Muscle of back (tissue), 11 donors: ENCODE measurements around the gene ZNF503. TPM values are rescaled to one million over a fixed set of nuclear protein-coding genes. Genes with fewer than 3 reads are reported as not detected.
A peak's percentile ranks its signal among the peaks of the same experiment; 100 is the strongest.

Experiments
- DNase-seq, 3 donors: peaks; one replicate each; pipeline versions ENCODE4 v3.0.0 to v3.0.0-alpha.2; 2013
- polyA plus RNA-seq, 10 donors: library from polyadenylated mRNA; unstranded; fragments of 120-200 nt; gene quantifications; one replicate each; pipeline ENCODE4 v1.2.1, GENCODE V29; 2013; ENCODE audit not compliant: insufficient read length in 10 of 10

Gene ZNF503
- polyA plus RNA-seq, 10 donors = 8.3 to 20.4 (median 10.4) TPM

DNA sequence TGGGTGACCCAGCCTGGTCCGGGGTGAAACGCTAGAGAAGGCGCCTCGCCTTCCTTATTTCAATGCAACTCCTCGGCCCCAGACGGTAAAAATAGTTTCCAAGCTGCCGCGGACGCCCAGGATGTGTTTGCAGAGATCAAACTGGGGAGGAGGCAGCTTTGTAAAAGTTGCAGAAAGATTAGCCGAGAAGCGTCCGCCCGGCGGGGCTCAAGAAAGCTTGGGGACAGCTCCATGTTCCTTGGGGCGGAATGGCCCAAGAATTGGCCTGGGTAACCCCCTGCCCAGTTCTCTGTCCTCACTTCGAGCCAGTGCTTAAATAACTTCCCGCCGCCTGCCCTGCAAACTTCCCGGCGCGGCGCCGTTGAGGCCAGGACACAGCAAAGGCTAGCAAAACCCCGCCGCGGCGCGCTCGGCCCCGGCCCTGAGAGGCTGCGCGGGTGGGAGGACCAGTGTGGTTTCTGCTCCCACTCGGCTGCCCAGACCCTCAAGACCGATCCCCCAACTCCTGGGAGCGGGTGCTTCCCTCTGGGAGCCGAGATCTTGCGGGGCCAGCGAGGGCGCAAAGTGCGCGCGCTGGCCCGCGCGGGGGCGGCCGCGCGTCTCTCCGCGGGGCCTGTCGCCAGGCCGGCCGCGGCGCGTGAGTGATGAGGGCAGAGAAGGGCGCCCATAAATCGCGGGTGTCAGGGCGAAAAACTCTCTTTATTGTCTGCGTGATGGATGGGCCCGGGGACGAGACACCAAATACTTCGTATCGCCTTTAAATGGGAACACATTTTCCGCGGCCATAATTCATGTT, 6.3 kb upstream of the ZNF503 start:
- peak in 2 of 3 donors; percentile 62 to 88 for DNase-seq

DNA sequence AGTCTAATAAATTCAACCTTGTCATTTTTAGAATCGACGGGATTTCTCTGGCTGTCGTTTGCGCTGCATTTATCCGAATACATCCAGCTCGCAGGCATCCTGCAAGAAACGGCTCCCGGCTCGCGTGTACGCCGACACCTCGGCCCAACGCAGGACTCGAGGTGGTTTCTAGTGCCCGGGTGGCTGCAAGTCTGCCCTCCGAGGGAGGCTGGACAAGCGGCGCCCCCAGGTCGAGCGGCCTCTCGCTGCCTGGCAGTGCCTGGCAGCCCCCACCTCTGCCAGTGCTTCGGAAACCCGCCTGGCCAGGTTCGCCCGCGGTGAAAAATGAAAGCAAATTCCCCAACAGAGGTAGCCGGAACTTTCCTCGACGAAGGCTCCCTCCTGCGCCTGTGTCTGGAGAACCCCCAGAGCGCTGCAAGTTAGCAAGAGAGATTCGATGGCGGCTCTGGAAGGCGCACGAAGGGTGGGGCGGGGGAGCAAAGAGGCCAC, 5.7 kb upstream of the ZNF503 start:
- DNase-seq = peak in 1 of 3 donors; percentile 34

DNA sequence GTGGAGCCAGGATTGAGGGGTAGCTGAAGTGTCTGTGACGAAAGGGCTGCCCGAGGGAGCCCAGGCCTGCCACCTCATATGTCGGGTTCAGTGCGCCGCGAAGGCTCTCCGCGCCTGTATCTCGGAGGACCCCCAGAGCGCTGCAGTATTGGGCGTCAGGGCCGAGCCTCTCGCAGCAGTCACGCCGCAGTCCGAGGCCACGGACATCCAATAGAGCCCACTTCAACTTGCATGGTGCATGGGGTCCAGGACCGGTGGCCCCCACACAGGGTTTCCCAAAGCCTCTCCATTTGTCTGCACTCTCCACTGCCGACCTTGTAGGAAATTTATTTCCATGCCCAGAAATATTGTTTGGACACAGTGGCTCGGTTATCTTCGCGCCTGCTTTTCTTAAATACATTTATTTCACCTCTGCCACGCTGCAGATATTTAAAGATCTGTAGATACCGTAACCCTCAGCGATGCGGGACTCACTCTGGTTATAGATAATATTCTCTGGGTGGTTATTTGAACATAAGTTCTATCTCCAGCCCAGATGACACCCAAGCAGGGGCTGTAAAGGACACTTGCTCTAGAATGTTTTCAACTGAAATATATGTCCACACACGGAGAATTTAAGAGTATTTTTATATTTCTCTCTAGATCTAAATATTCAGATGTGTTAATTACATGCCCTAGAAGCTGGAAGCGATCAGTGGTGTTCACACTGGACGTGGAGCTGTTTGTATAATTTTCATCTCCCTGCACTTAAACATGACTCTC, 5.1 kb upstream of the ZNF503 start:
- peak in 1 of 3 donors; percentile 28 for DNase-seq

DNA sequence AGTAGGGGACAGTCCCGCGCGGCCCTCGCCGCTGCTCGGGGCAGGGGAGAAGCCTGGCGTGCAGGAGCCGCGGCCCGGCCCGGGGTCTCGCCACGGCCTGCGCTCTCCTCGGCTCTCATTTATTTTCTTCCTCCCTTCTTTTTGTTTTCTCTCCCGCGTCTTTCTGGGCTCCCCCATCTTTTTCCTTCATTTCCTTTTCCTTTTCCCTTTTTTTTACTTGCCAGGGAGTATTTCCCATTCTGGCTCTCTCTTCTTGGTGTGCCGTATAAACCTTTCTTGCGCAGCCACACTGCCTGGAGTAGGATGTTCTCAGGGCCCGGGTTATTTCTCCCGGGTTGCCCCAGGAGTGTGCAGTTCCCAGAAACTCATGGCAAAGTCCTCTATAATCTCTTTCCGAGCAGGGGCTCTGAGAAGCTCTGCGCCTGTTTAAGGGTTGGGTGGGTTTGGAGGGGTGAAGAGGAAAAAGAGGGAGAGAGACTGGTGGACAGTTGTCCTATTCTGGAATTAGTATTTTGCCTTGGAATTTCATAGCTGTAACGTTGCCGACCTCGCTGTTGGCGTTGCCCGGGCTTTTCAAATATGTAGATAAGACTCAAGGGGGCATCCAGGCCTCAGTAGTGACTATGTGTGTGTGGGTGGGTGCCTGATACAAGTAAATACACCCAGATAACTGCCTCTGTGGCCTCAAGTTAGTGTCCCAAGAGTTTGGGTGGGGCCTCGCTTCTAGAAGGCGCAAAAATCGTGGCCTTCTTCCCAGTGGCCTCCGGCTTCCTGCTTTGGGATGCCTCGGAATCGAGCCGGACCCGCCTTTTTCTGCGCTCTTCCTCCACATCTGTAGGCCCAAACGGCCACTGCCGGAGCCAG, 4.3 kb upstream of the ZNF503 start:
- peak in 2 of 3 donors; percentile 34 to 65 for DNase-seq

DNA sequence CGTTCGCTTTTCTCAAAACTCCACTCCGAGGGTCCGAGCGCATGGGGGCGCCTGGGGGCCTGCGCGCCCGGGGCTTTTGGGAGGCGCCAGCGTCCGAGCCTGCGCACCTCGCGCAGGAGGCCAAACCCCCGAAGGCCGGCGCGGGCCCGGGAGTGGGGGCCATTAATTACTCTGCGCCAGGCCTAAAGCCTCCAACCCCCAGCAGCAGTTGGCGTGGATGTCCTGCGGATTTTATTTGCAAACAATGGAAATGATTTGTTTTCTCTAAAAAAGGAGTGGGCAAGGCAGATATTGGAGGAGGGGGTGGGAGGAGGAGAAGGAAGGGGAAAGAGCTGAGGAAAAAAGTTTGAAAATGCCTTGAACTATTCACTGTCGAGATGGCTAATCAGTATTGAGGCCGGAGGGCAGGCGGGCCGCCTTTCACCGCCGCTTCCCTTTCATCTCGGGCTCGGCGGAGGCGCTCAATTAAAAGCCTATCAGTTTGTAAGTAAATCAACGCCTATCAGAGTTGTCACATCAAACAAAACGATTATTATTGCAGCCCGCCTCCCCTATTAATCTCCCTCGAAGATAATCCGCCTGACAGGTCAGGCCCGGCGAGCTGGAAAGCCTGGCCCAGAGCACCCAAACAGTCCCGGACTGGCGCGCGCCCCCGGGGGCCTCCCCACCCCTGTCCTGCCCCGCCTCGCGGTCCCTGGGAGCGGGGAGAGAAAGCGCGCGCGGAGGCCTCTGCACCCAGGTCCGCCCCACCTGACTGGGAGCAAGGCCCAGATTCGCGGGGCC, 3.4 kb upstream of the ZNF503 start:
- DNase-seq = peak in 2 of 3 donors; percentile 27 to 73

DNA sequence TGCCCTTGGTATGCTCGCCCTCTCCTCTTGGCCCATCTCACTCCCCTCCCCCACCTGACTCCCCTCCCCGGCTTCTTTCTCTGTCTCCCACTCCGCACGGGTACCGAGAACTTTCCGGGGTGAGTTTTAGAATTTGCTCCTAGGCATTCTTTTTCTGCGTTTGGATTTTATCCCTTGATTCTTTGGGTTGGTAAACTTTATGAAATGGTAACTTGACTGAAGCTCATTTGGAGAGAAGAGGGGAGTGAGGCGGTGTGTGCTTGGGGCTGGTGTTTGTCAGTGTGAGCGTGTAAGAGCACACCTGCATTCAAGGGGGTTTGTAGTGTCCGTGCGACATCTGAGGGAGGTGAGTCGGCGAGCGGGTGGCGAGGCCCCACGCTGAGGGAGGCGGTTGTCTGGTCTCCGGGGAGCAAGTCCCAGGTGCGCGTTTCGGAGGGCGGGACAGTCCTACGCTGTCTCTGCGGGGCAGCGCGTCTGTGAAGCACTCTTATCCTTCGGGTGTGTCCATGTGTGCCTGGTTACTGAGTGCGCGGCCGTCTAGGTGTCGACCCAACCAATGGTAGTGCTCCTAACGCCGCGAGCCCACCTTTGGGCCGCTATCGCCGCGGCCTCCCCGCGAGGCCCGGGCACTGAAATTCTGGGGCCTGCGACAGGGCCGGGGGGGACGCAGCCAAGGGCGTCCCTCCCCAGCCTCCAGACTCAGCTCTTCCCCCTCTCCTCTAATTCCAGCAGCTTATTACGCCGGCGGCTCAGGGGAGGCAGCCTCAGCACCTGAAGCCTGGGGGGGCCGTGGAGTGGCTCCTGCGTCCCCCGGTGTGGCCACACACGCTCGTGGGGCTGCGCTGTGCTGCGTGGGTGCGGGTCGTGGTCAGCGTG, 2.6 kb upstream of the ZNF503 start:
- peak in 1 of 3 donors; percentile 72 for DNase-seq

DNA sequence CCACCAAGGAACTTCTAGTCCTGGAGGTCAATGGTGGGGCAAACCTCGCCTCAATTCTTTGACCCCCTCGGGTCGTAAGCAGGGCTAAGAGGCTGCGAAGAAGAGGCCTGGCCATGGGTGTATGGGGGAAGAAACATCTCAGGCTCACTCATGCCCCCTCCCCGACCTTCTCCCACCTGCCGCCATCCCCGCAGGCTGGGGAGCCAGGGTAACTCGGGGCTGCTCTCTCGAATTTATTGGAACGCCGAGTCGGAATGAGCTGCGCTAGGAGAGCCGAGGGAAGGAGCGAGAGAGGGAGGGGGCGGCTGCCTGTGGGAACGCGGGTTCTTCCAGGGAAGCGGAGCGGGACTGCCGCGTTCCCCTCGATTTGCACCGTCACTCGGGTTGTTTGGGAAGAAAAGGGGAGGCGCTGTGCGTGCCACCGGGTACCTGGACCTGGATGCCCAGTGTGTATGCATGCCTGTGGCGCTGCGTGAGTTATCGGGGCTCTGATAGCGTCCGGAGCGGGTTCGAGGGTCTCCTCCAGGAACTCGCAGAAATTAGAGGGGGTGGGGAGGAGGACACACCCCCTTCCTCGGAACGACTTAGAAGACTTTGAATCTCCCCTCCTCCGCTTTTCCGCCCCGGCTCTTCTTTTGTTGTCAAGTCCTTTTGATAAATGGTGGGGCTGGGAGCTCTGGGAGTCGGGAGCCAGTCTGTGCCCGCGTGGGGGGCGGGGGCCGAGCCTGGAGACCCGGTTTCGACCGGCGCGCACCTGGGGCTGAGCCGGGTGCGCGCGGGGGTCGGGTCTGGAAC, 1.8 kb upstream of the ZNF503 start:
- peak in 2 of 3 donors; percentile 58 to 88 for DNase-seq

DNA sequence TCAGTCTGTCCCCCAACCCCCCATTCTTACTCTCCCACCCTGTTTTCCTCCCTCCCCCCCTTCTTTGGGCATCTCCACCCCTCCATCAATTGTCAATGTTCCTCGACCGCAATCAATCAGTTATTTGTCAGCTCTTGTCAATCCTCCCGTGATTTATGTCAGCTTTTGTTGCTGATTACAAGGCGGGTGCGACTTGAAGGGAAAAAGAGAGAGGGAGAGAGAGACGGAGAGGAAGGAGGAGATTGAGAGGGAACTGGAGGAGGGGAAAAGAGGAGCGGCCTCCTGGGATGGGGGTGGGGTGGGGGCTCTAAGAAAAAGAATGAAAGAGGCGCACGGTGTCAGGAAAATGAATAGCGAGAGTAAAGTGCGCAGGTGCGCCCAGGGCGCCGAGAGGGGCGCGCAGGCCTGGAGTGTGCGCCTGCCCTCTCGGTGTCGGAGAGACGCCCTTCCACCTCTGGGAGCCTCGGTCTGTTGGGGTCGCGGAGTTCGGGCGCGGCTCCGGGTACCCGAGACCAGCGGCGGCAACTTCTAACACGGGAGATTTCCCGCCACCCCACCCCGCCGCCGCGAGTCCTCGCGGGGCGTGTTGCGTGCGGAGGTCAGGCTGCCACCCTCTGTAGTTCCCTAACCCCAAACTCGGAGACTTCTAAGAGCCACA, 1.1 kb upstream of the ZNF503 start:
- DNase-seq = no peak

DNA sequence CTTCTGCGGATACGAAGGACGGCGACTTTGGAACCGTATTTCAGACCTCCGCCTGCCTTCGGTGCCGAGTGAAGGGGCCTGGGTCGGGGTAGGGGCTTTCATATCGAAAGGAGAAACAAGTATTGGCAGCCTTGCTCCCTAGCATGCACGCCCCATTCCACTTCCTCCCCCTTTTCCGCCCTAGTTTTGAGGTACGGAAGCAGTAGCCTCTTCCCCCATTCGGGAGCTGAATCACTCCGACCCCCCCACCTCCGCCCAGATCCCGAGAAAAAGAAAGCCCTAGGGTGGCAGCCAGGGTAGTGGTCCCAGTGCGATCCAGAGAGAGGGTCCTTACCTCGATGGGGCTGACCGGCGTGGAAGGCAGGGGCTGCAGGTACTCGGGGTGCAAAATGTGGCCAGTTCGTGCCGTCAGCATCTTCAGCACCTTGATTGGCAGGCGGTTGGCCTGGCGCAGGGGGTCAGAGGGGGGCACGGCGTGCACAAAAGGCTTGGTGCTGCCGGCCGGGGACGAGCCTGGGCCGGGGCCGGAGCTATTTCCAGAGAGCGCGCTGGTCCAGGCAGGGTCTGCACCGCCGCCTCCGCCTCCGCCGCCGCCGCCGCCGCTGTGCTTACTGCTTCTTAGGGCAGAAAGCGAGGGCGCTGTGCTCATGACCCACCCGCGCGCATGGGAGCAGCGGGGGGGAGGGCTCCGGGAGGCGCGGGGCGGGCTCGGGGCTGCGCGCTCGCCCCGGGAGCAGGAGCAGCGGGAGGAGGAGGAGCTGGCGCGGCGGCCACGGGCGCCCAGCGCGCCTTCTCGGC, 594 bp downstream of the ZNF503 start:
- peak in 1 of 3 donors; percentile 21 for DNase-seq

DNA sequence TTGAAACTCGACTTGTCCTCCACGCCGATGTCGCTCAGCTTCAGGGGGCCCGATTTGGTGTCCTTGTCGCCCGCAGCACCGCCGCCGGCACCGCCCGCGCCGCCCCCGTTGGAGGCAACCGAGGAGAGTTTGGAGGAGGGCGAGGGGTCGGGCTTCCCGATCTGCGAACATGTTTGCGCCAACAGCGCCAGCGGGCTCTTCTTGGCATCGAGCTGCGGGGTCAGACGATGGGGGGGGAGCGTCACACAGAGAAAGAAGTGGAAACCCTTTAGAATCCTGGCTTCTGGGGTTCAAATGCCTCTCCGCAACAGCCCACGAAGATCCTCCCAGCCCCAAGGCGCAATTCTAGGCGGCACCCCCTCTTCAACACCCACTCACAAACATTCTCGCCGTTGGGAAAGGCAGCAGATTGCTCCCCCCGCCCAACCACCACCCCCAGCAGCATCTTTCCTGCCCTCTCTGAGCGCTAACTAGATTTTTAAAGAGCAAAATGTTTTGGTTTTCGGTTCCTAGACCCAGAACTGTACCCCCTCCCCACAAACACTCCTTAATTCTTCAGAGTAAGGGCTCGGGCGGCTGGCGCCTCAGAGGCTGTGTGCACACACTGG, 1.3 kb downstream of the ZNF503 start:
- DNase-seq = peak in 1 of 3 donors; percentile 79

DNA sequence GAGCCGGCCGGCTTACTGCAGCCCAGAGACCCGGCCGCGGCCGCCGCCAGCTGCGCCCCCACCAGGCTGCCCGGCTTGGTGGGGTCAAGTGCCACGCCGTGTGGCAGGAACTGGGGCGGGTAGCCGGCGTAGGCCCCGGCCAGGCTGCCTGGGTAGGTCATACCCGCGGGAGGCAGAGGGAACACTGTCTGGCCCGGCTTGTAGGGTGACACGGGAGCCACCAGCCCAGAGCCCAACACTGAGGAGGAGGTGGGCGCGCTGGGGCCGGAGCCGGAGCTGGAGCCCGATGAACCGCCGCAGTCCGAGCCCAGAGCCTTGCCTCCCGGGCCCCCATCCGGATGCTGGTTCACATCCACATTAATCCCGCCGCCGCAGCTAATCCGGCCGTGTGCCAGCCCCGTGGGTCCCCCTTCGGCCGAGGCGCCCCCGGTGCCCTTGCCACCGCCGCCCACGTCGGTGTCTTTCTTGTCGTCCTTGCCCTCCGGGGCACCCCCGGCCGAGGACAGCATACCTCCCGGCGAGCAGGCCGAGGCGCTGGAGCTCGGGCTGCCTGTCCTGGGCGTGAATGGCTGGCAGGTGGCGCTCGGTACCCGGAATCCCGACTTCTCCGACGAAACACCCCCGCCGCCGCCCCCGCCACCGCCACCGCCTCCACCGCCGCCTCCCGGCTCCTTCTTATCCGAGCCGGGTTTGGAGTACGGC, 2.0 kb downstream of the ZNF503 start:
- peak in 2 of 3 donors; percentile 74 to 90 for DNase-seq

DNA sequence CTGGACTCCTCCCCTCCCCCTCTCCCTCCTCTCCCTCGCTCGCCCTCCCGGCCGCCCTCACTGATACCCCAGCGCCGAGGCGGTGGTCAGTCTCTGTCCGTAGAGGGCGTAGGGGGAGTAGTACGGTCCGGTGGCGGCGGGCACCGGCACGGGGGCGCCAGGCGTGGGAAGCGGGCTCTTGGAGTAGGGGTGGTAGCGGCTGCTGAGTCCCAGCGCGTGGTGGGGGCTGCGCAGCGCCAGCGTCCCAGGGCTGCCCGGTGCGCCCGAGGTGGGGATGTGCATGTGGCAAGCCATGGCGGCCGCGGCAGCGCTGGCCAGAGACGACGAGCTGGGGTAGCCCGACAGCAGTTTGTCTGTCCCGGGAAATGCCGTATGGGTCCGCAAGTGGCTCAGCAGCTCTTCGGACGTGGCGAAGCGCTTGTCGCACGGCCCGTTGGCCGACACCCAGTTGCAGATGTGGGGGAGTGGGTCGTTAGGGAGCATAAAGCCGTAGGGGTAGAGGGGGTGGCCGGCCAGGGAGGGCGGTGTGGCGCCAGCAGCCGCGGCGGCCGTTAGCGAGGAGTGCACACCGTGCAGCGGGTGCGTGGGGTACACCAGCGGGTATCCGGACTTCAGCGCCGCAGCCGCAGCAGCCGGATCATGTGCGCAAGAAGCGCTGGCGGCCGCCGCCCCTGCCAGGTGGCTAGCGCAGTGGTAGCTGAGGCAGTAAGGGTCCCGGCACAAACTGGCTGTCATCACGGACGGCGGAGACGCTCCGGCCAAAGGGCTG, 2.7 kb downstream of the ZNF503 start:
- peak in 2 of 3 donors; percentile 43 to 83 for DNase-seq

DNA sequence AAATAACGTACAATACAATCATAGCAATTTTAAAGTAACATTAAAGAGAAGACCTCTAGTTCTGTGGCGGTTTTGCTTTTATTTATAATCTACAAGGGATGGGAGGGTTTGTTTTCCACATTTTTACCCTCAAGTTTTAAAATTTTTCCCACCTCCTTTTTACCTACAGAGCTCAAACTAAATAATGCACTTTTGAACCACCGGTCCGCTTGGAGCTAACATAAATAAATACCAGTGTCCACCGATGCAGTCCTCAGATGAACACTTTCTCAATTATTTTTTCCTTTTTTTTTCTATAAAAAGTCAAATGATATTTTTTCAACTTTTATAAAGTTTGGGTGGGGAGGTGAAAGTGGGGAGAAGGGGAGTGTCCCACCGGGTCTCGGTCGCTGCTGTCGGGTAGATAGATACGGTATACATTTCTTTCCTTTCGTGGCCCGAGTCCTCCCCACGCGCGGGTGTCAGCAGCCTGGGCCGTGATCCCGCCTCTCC, 3.3 kb downstream of the ZNF503 start:
- DNase-seq = peak in 2 of 3 donors; percentile 36 to 62

DNA sequence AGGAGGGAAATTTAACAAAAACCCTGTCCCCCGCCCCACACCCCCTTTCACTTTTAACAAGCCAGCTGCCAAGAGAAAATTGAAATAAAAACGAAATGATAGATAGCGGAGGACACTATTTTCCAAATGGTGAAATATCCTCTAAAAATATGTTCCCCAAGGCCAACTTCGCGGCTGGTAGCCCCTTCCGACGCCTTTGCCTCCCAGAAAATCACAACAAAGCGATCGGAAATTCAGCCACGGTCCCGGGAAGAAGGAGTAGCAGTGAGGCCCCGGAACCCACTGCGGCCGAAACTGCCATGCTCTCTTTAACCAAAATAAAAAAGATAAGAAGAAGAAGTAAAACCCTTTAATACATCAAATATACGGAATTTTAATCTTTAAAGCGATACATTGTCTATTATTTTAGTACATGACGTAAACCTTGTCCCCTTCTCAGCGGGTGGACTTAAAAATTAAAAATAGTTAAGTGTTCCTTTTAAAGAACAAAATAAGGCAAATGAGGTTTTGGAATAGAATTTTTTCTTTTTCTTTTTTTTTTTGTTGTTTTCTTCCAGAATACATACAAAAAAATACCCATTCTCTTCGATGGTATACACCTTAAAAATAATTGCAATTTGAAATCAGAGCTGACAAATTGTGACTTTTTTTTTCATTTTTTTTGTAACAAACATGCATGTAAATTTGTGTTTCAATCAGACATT, 3.9 kb downstream of the ZNF503 start:
- DNase-seq = peak in 2 of 3 donors; percentile 55 to 77
